DND-41 (cell line): ENCODE measurements around the gene MYO1E.

Source experiments
- ATAC-seq: fragments of 200-7000 bp; cut with Tn5 transposase; 3 replicates; pipeline ENCODE4 v1.9.1; 2021; ENCODE audit warnings: low read depth; ENCODE audit not compliant: insufficient read depth
- DNase-seq: peaks from one replicate; pipeline ENCODE4 v3.0.0-alpha.2; 2020
- H2AFZ ChIP-seq: 2 replicates; pipeline ENCODE4 v1.6.0; 2012; ENCODE audit warnings: low read depth, low read length
- H3K27ac ChIP-seq: 2 replicates; pipeline ENCODE4 v1.5.1; 2012; ENCODE audit warnings: low read length, inconsistent platforms
- H3K27me3 ChIP-seq: fragments of 200-600 bp; sonication (generic); 2 replicates; pipeline ENCODE4 v1.6.0; 2012; ENCODE audit warnings: low read length, mild to moderate bottlenecking, inconsistent platforms; ENCODE audit not compliant: insufficient read depth, poor library complexity
- H3K36me3 ChIP-seq: 2 replicates; pipeline ENCODE4 v1.5.1; 2012; ENCODE audit warnings: low read length, inconsistent platforms; ENCODE audit not compliant: insufficient read depth
- H3K4me1 ChIP-seq: 2 replicates; pipeline ENCODE4 v1.5.1; 2012; ENCODE audit warnings: mild to moderate bottlenecking, low read length; ENCODE audit not compliant: insufficient read depth
- H3K4me2 ChIP-seq: 2 replicates; pipeline ENCODE4 v1.6.0; 2012; ENCODE audit warnings: mild to moderate bottlenecking, moderate library complexity, low read length, inconsistent platforms; ENCODE audit not compliant: insufficient read depth
- H3K4me3 ChIP-seq, 2 experiments: fragments of 200-600 bp in 1 of 2; shearing (Covaris generic) in 1 of 2; 2 replicates each; pipeline ENCODE4 v1.5.1; 2012 to 2016; ENCODE audit warnings: inconsistent platforms in 2 of 2, low read length in 2 of 2, mild to moderate bottlenecking in 2 of 2, low read depth in 1 of 2, moderate library complexity in 1 of 2
- H3K79me2 ChIP-seq: 2 replicates; pipeline ENCODE4 v1.6.0; 2012; ENCODE audit warnings: low read length, inconsistent platforms; ENCODE audit not compliant: insufficient read depth
- H3K9ac ChIP-seq: 2 replicates; pipeline ENCODE4 v1.6.0; 2012; ENCODE audit warnings: low read depth, mild to moderate bottlenecking, inconsistent platforms, low read length, moderate library complexity
- H3K9me3 ChIP-seq: 2 replicates; pipeline ENCODE4 v1.5.1; 2012; ENCODE audit warnings: low read length, moderate library complexity, mild to moderate bottlenecking, inconsistent platforms; ENCODE audit not compliant: insufficient read depth, severe bottlenecking
- H4K20me1 ChIP-seq: 2 replicates; pipeline ENCODE4 v1.6.0; 2012; ENCODE audit warnings: low read length; ENCODE audit not compliant: insufficient read depth
- EZH2 ChIP-seq: IDR thresholded peaks from 3 replicates; pipeline ENCODE4 v1.6.1; 2012; ENCODE audit warnings: borderline replicate concordance, low read depth, mild to moderate bottlenecking, moderate library complexity, low read length, inconsistent platforms; ENCODE audit not compliant: severe bottlenecking
- TF ChIP-seq, protein P1 (sequence below): IDR thresholded peaks from 2 replicates; pipeline ENCODE4 v1.5.1; 2012; ENCODE audit warnings: borderline replicate concordance, low read length, moderate library complexity, mild to moderate bottlenecking; ENCODE audit not compliant: poor library complexity, severe bottlenecking; ENCODE audit errors: extremely low read depth

The MYO1E gene

DNA sequence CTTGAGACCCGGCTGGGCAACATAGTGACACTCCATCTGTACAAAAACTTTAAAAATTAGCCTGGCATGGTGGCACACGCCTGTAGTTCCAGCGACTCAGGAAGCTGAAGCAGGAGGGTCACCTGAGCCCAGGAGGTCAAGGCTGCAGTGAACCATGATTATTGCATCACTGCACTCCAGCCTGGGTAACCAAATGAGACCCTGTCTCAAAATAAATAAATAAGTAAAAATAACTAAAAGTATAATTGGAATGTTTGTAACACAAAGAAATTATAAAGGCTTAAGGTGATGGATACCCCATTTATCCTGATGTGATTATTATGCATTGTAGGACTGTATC, 38.6 kb downstream of the MYO1E start:
- no peak overlapping the region for H3K27ac ChIP-seq

DNA sequence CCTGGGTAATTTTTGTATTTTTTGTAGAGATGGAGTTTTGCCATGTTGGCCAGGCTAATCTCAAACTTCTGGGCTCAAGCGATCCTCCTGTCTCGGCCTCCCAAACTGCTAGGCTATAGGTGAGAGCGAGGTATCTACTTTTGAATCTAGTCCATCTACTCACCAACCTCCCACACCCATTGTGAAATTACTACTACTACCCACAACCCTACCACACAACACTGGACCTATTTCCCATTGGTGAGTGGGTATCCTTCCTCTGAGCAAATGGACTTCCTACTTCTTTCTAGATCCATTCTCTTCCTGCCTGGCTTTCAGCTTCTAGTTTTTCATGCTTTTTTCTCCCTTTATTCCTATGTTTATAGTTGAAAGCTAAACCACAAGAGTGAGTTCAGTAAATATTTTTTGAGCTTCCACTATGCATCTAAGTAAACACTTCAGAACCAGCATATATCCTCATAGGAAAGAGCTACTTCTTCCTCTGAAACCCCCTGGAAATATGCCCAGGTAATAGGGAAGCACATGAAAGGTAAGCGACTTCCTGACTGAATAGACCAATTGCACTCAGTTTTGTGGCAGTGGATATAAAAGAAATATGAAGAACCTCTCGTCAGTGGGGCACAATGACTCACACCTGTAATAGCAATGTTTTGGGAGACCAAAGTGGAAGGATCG, 39.1 kb downstream of the MYO1E start:
- Histone ChIP-seq H3K9ac (no peak overlapping the region), H3K79me2 (no peaks in the 10 kb centered on the region), H4K20me1 (no peaks in the 10 kb centered on the region), H3K4me1 (no peaks in the 10 kb centered on the region), H2AFZ (no peak overlapping the region), H3K27me3 (no peaks in the 10 kb centered on the region), H3K4me2 (no peak overlapping the region), H3K9me3 (no peaks in the 10 kb centered on the region), H3K4me3 (no peak overlapping the region), H3K36me3 (no peaks in the 10 kb centered on the region), H3K27ac (no peak overlapping the region)
- TF ChIP-seq EZH2: no peak
- TF ChIP-seq, protein P1, sequence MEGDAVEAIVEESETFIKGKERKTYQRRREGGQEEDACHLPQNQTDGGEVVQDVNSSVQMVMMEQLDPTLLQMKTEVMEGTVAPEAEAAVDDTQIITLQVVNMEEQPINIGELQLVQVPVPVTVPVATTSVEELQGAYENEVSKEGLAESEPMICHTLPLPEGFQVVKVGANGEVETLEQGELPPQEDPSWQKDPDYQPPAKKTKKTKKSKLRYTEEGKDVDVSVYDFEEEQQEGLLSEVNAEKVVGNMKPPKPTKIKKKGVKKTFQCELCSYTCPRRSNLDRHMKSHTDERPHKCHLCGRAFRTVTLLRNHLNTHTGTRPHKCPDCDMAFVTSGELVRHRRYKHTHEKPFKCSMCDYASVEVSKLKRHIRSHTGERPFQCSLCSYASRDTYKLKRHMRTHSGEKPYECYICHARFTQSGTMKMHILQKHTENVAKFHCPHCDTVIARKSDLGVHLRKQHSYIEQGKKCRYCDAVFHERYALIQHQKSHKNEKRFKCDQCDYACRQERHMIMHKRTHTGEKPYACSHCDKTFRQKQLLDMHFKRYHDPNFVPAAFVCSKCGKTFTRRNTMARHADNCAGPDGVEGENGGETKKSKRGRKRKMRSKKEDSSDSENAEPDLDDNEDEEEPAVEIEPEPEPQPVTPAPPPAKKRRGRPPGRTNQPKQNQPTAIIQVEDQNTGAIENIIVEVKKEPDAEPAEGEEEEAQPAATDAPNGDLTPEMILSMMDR: no peak
- DNase-seq (no peak), ATAC-seq (no peak)

More for the DNA sequence above, 38.6 kb downstream of the MYO1E start:
- H3K4me2 ChIP-seq: no peak overlapping the region
- H3K4me3 ChIP-seq: no peak overlapping the region
- no peaks in the 10 kb centered on the region for H3K4me1 ChIP-seq
- H3K27me3 ChIP-seq: no peaks in the 10 kb centered on the region
- H2AFZ ChIP-seq: no peak overlapping the region
- no peaks in the 10 kb centered on the region for H4K20me1 ChIP-seq
- H3K9me3 ChIP-seq: no peaks in the 10 kb centered on the region
- DNase-seq (no peak), ATAC-seq (no peak)
- no peak overlapping the region for H3K9ac ChIP-seq
- H3K79me2 ChIP-seq: no peaks in the 10 kb centered on the region
- TF ChIP-seq EZH2: no peak
- TF ChIP-seq, protein P1: no peak
- no peaks in the 10 kb centered on the region for H3K36me3 ChIP-seq

DNA sequence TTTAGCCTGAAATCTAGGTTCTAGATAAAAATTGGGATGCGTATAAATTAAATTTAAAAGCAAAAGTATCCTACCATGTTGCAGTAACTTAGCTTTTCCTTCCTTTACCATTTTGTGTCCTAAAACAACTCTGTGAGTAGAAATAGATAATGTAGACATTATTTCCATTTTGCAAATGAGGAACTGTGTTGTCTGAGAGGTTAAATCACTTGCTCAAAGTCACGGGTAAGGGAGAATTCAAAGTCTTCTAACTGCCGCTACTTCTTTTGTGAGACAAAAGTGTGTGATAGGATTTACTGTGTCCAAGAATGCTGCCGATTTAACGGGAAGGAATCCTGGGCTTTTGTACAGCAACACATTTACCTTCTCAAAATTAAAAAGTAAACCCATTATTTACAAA, 40.7 kb downstream of the MYO1E start:
- no peak overlapping the region for H3K27ac ChIP-seq
- H3K9me3 ChIP-seq: no peaks in the 10 kb centered on the region
- no peaks in the 10 kb centered on the region for H3K4me1 ChIP-seq
- no peak overlapping the region for H3K4me3 ChIP-seq
- TF ChIP-seq, protein P1: no peak
- no peak for TF ChIP-seq EZH2
- H4K20me1 ChIP-seq: no peaks in the 10 kb centered on the region
- no peak for DNase-seq
- H3K79me2 ChIP-seq: no peaks in the 10 kb centered on the region
- ATAC-seq: no peak
- no peak overlapping the region for H2AFZ ChIP-seq
- H3K9ac ChIP-seq: no peak overlapping the region
- H3K36me3 ChIP-seq: no peaks in the 10 kb centered on the region
- H3K4me2 ChIP-seq: no peak overlapping the region
- H3K27me3 ChIP-seq: no peaks in the 10 kb centered on the region

DNA sequence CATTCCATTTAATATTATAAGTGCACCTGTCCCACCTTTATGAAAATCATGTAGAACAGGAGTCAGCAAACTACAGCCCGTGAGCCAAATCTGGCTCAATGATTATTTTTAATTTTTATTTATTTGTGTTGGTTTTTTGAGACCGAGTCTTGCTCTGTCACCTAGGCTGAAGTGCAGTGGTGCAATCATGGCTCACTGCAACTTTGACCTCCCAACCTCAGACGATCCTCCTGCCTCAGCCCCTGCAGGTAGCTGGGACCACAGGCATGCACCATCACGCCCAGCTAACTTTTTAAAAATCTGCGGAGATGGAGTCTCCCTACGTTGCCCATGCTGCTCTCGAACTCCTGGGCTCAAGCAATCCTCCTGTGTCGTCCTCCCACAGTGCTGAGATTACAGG, 42.0 kb downstream of the MYO1E start:
- Histone ChIP-seq H3K4me2 (no peak overlapping the region), H3K4me1 (no peaks in the 10 kb centered on the region), H3K9ac (no peak overlapping the region), H4K20me1 (no peaks in the 10 kb centered on the region), H3K36me3 (no peaks in the 10 kb centered on the region), H3K79me2 (no peaks in the 10 kb centered on the region), H3K4me3 (no peak overlapping the region), H3K27me3 (no peaks in the 10 kb centered on the region), H3K27ac (no peak overlapping the region), H3K9me3 (no peaks in the 10 kb centered on the region), H2AFZ (no peak overlapping the region)
- TF ChIP-seq EZH2: no peak
- TF ChIP-seq, protein P1: no peak
- ATAC-seq (no peak), DNase-seq (no peak)
